PFSK-1 (cell line): ENCODE results near the gene GUCY1B1.

Experiments used
- FOXP2 ChIP-seq: optimal IDR thresholded peaks from 2 replicates; pipeline ENCODE3; 2011; ENCODE audit warnings: borderline replicate concordance, control low read depth, inconsistent platforms; ENCODE audit not compliant: insufficient read depth; ENCODE audit errors: extremely low read length, extremely low read depth
- POLR2AphosphoS5 ChIP-seq: IDR thresholded peaks from 2 replicates; pipeline ENCODE4 v1.6.1; 2012; ENCODE audit warnings: low read depth, mild to moderate bottlenecking, control low read depth, low read length, moderate library complexity
- SIN3A ChIP-seq: IDR thresholded peaks from 2 replicates; pipeline ENCODE4 v1.6.1; 2012; ENCODE audit warnings: mild to moderate bottlenecking, low read length, moderate library complexity, borderline replicate concordance; ENCODE audit not compliant: insufficient read depth
- TAF1 ChIP-seq: IDR thresholded peaks from 2 replicates; pipeline ENCODE4 v1.6.1; 2012; ENCODE audit warnings: low read length, control low read depth, borderline replicate concordance; ENCODE audit not compliant: insufficient read depth
- TF ChIP-seq, protein P1 (sequence below), 2 experiments: IDR thresholded peaks; 2 replicates each; pipeline versions ENCODE4 v1.6.1 to v1.8.0; 2011 to 2012; ENCODE audit warnings: low read depth in 2 of 2, low read length in 2 of 2, control low read depth in 1 of 2, inconsistent platforms in 1 of 2, mild to moderate bottlenecking in 1 of 2, moderate library complexity in 1 of 2; ENCODE audit not compliant: insufficient read depth in 1 of 2

GUCY1B1 gene

DNA sequence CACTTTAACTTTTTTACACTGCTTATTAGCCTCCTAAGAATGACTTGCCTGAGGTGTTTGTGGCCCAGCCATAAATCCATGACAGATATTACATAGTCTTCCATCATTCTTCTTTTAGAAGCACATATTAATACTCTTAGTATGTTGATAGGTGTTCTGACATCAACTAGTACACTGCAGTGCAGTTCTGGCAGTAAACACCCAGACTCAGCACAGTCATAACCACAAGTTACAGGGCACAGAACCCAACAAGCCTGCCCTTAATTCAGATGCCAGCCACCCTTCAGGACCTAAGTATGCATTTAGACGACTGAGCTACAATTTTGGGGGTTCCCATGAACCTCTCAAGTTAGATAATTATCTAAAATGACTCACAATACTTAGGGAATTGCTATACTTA, 36.5 kb upstream of the GUCY1B1 start:
- TF ChIP-seq, protein P1, sequence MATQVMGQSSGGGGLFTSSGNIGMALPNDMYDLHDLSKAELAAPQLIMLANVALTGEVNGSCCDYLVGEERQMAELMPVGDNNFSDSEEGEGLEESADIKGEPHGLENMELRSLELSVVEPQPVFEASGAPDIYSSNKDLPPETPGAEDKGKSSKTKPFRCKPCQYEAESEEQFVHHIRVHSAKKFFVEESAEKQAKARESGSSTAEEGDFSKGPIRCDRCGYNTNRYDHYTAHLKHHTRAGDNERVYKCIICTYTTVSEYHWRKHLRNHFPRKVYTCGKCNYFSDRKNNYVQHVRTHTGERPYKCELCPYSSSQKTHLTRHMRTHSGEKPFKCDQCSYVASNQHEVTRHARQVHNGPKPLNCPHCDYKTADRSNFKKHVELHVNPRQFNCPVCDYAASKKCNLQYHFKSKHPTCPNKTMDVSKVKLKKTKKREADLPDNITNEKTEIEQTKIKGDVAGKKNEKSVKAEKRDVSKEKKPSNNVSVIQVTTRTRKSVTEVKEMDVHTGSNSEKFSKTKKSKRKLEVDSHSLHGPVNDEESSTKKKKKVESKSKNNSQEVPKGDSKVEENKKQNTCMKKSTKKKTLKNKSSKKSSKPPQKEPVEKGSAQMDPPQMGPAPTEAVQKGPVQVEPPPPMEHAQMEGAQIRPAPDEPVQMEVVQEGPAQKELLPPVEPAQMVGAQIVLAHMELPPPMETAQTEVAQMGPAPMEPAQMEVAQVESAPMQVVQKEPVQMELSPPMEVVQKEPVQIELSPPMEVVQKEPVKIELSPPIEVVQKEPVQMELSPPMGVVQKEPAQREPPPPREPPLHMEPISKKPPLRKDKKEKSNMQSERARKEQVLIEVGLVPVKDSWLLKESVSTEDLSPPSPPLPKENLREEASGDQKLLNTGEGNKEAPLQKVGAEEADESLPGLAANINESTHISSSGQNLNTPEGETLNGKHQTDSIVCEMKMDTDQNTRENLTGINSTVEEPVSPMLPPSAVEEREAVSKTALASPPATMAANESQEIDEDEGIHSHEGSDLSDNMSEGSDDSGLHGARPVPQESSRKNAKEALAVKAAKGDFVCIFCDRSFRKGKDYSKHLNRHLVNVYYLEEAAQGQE (IDR thresholded peaks at IDR 0.05; ENCODE audit: insufficient read depth in 1 of 2, low read depth in 2 of 2, low read length in 2 of 2): no peak

DNA sequence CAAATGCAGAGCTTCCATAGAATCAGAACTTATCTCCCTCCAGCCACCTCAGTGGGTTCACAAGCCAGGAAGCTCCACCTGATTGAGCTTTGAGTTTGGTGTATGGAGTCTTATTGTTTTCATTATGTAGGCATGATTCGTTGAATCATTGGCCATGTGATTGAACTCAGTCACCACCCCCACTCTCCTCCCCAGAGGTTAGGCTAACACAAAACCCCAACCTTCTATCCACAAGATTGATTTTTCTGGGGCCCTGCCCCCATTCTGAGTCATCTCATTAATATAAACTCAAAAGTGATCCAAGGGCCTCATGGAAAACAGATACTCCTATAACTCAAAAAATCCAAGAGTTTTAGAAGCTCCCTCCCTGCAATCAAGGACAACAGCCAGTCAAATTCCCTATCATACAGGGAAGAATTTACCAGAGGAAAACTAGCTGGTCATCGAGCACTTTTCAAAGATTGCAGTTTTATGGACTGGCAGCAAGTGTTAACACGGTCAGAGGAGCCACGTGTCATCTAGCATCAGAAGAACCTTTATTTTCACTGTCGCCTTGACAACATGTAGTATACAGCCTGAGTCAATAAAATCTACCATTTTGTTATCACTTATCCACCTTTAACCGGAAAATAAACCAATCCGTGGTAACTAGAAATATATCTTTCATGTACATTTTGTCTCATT, 35.9 kb upstream of the GUCY1B1 start:
- TF ChIP-seq POLR2AphosphoS5 (no peak), SIN3A (no peak), FOXP2 (no peak), TAF1 (no peak)
- TF ChIP-seq, protein P1 (IDR thresholded peaks at IDR 0.05; ENCODE audit: insufficient read depth in 1 of 2, low read depth in 2 of 2, low read length in 2 of 2): no peak

DNA sequence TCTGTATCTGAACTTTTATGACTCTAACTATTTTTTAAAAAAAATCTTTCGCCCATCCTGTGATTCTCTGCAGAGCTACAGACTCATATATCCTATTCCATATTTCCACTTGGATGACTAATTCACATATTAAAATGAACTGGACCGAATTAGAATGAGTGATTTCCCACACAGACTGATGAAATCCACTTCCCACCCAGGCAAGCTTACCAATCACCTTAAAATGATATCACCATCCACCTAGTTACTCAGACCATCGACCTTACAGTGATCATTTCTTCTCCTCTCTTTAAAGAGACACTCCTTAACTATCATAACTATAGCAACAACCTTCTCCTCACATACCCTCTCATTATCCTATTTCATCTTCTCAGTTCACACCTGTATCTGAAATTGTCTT, 34.1 kb upstream of the GUCY1B1 start:
- TF ChIP-seq TAF1 (no peak), POLR2AphosphoS5 (no peak), FOXP2 (no peak), SIN3A (no peak)
- TF ChIP-seq, protein P1 (IDR thresholded peaks at IDR 0.05; ENCODE audit: insufficient read depth in 1 of 2, low read depth in 2 of 2, low read length in 2 of 2): no peak

DNA sequence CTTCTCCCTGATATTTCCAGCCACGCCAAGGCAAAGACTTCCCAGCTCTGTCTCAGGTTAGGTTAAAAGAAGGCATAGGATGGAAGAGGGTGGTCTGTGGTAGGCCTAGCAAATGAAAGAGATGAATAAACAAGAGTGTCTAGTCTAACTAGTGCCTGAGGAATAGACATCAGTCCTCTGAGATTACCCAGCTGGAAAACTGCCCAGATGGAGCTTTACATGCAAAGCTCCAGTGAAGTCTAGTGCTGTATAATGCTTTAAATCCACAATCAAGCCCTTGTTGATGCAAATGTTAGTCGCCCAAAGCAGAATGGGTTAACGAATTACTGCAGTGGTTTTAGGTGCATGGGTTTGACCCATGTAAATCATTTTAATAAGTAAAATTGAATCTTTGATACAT, 24.8 kb upstream of the GUCY1B1 start:
- no peak for TF ChIP-seq TAF1
- TF ChIP-seq POLR2AphosphoS5: no peak
- TF ChIP-seq FOXP2: no peak
- TF ChIP-seq, protein P1 (IDR thresholded peaks at IDR 0.05; ENCODE audit: insufficient read depth in 1 of 2, low read depth in 2 of 2, low read length in 2 of 2): no peak
- no peak for TF ChIP-seq SIN3A

DNA sequence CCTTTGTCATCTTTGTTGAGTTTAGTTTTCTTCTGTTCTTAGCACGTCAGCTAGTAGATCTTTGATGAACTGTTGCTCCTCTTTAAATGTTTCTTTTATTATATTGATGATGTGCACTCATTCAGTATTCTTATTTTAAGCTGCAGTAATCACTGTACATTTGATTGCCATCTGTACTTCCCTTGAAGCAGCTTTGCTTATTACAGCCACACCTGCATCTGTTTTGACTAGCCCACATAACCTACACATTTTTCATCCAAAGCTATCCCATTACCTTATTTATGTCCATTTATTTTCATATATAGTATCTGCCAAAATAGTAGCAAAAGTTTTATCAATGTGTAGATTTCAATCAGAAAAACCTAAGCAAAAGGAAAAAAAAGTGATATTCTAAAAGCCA, 23.9 kb upstream of the GUCY1B1 start:
- TF ChIP-seq POLR2AphosphoS5 (no peak), FOXP2 (no peak), SIN3A (no peak), TAF1 (no peak)
- TF ChIP-seq, protein P1 (IDR thresholded peaks at IDR 0.05; ENCODE audit: insufficient read depth in 1 of 2, low read depth in 2 of 2, low read length in 2 of 2): no peak
